Memory B cell (primary cell): ENCODE data around the gene TFEB.

Experiments
- ATAC-seq: fragments of 150-1000 bp; cut with Tn5 transposase; 2 replicates; pipeline ENCODE4 v1.10.0; 2021; ENCODE audit warnings: low read depth, mild to moderate bottlenecking, moderate library complexity
- DNase-seq, 2 donors: peaks; one replicate each; pipeline ENCODE4 v3.0.0; 2022; ENCODE audit warnings: low spot score in 2 of 2
- H3K27ac Mint-ChIP-seq: one replicate; pipeline ENCODE4 v1.8.0; 2022; ENCODE audit warnings: mild to moderate bottlenecking, moderate library complexity, mixed read lengths
- H3K27me3 Mint-ChIP-seq: one replicate; pipeline ENCODE4 v1.8.0; 2022; ENCODE audit warnings: mixed read lengths
- H3K36me3 Mint-ChIP-seq: one replicate; pipeline ENCODE4 v1.8.0; 2022; ENCODE audit warnings: mild to moderate bottlenecking, mixed read lengths
- H3K4me1 Mint-ChIP-seq: one replicate; pipeline ENCODE4 v1.8.0; 2022; ENCODE audit warnings: mixed read lengths
- H3K4me3 Mint-ChIP-seq: one replicate; pipeline ENCODE4 v1.8.0; 2022; ENCODE audit warnings: mild to moderate bottlenecking, moderate library complexity, mixed read lengths
- H3K9me3 Mint-ChIP-seq: one replicate; pipeline ENCODE4 v1.8.0; 2022; ENCODE audit warnings: mixed read lengths

TFEB gene

GRCh38 chr6:41694815-41695526 is 40.4 kb downstream of the TFEB start:
- Mint-ChIP-seq H3K27ac (peak overlapping the region; percentile 86), H3K36me3 (peaks cover 26% of the 10 kb centered on the region), H3K4me3 (peak overlapping the region; percentile 12), H3K9me3 (no peaks in the 10 kb centered on the region), H3K4me1 (peaks cover 44% of the 10 kb centered on the region), H3K27me3 (no peaks in the 10 kb centered on the region)
- ATAC-seq (no peak), DNase-seq (no peak)

DNA sequence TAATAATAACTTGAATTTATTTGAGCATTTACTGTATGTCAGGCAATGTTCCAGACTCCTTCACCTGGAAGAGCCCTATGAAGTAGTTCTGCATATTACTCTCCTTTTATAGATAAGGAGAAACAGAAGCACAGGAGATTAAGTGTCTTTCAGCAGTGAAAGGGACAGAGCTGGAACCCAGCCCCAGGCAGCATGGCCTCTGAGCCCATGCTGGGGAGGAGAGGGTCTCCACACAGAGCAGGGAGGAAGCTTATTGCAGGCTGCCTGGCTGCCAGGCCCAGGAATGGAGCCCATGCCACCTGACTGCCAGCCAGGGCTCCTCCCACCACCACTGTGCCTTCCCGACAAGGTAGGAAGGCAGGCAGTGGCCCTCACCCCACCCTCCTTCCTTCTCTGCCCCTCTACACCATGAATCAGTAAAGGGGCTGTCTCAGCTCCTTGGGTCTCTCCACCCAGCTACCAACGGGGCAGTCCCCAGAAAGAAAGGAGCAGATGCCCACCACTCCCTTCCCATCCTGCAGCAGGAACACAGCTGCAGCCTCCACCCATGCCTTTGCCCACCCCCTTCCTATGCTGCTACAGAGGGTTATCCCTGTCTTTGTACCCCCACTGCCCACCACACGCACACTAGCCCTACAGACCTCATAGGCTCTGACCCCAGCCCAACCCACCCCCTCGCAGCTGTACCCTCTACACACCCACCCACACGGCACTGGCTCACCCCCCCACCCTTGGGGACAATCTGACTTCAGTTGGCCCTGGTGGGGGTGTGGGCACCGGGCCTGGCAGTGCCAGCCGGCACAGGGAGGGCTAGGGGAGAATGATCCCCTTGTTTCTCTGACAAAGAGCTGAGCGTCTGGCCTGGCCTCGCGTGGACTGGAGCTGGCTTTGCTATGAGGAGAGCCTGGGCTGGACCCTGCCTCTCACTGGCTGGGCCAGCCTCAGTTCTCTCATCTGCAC is 41.8 kb downstream of the TFEB start:
- Mint-ChIP-seq H3K4me3 (no peak overlapping the region), H3K27ac (peak overlapping the region; percentile 86), H3K36me3 (peaks cover 31% of the 10 kb centered on the region), H3K9me3 (no peaks in the 10 kb centered on the region), H3K27me3 (no peaks in the 10 kb centered on the region), H3K4me1 (peaks cover 35% of the 10 kb centered on the region)
- DNase-seq (no peak), ATAC-seq (no peak)

GRCh38 chr6:41692730-41693129 is 42.7 kb downstream of the TFEB start:
- no peak overlapping the region for H3K4me3 Mint-ChIP-seq
- ATAC-seq (no peak), DNase-seq (no peak)
- H3K27ac Mint-ChIP-seq: peak overlapping the region; percentile 70
- H3K9me3 Mint-ChIP-seq: no peaks in the 10 kb centered on the region
- no peaks in the 10 kb centered on the region for H3K27me3 Mint-ChIP-seq
- H3K36me3 Mint-ChIP-seq: peaks cover 34% of the 10 kb centered on the region
- peaks cover 33% of the 10 kb centered on the region for H3K4me1 Mint-ChIP-seq

DNA sequence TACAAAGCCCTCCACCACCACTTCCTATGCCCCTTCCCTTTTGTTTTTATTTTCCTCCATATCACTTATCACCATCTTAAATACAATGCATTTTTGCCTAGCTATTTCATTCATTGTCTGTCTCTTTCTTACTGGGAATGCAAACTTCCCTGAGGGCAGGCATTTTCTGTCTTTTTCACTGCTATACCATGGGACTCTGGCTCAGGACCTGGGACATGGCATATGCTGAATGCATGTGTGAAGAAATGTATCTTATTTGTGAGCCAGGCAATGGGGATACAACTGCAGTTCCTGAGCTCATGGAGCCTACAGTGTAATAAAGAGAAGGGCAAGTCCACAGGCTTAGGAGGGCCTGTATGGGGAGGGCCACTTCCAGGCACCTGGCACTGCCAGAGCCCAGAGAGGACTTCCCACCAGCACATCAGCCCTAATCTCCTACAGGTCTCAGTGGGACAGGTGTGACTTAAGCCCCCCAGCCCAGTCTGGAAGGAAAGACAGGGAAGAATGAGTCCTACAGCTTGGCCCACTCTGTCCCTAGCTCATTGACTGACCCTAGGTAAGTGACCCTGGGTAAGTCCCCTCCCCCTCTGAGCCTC is 43.2 kb downstream of the TFEB start:
- H3K27ac Mint-ChIP-seq: peak overlapping the region; percentile 70
- H3K4me1 Mint-ChIP-seq: peaks cover 31% of the 10 kb centered on the region
- no peaks in the 10 kb centered on the region for H3K9me3 Mint-ChIP-seq
- no peak overlapping the region for H3K4me3 Mint-ChIP-seq
- peaks cover 36% of the 10 kb centered on the region for H3K36me3 Mint-ChIP-seq
- H3K27me3 Mint-ChIP-seq: no peaks in the 10 kb centered on the region
- DNase-seq: no peak
- ATAC-seq: no peak

- no peak for ATAC-seq
- peaks cover 36% of the 10 kb centered on the region for H3K36me3 Mint-ChIP-seq
- H3K27me3 Mint-ChIP-seq: no peaks in the 10 kb centered on the region
- peak overlapping the region; percentile 70 for H3K27ac Mint-ChIP-seq
- no peak for DNase-seq
- H3K9me3 Mint-ChIP-seq: no peaks in the 10 kb centered on the region
- no peak overlapping the region for H3K4me3 Mint-ChIP-seq
- H3K4me1 Mint-ChIP-seq: peaks cover 27% of the 10 kb centered on the region
Measured at GRCh38 chr6:41691426-41692079, 43.9 kb downstream of the TFEB start.

- Mint-ChIP-seq H3K36me3 (peaks cover 34% of the 10 kb centered on the region), H3K27ac (peak overlapping the region; percentile 75), H3K4me1 (peaks cover 25% of the 10 kb centered on the region), H3K4me3 (no peak overlapping the region), H3K9me3 (no peaks in the 10 kb centered on the region), H3K27me3 (no peaks in the 10 kb centered on the region)
- DNase-seq (no peak), ATAC-seq (no peak)
Measured at GRCh38 chr6:41690541-41691330, 44.7 kb downstream of the TFEB start.

DNA sequence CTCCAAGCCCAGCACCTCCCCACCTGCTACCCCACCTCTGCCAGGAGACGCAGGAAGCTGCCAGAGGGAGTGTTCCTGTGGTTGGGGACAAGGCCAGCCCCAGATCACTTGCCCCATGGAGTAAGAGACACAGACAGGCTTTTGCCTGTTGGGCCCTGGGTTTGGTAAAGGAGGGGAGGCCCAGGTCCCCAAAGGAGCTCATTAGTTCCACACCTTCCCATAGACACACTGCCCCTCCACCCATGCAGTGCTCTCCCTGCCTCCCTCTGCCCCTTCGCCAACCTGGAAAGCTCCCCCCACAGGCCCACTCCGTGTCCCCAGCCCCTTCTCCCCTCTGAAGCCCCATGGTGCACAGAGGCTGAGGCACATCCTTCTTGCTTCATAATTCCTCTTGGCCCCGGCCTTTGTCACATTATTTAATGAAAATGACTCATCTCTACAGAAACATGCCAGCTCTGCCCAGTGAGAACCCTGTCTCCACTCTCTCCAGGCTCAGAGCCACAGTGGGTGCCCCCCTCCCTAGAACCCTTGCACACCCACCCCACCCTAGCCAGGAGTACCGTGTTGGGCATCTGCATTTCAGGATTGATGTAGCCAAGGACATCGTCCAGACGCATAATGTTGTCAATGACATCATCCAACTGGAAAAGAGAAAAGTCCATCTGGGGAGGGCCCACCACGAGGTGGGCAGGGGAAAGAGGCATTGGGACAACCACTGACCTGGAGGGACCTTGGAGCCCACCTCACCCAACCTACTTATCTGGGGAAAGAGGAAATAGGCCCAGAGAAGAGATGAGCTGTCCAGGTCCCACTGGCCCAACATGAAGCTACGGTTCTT is 46.0 kb downstream of the TFEB start:
- DNase-seq: no peak
- H3K4me1 Mint-ChIP-seq: peaks cover 17% of the 10 kb centered on the region
- H3K4me3 Mint-ChIP-seq: no peak overlapping the region
- no peaks in the 10 kb centered on the region for H3K9me3 Mint-ChIP-seq
- H3K27ac Mint-ChIP-seq: peak overlapping the region; percentile 75
- peaks cover 30% of the 10 kb centered on the region for H3K36me3 Mint-ChIP-seq
- ATAC-seq: no peak
- no peaks in the 10 kb centered on the region for H3K27me3 Mint-ChIP-seq

GRCh38 chr6:41688256-41688965 is 47.0 kb downstream of the TFEB start:
- DNase-seq (no peak), ATAC-seq (no peak)
- peaks cover 30% of the 10 kb centered on the region for H3K36me3 Mint-ChIP-seq
- no peak overlapping the region for H3K4me3 Mint-ChIP-seq
- peak overlapping the region; percentile 65 for H3K27ac Mint-ChIP-seq
- no peaks in the 10 kb centered on the region for H3K9me3 Mint-ChIP-seq
- peaks cover 17% of the 10 kb centered on the region for H3K4me1 Mint-ChIP-seq
- no peaks in the 10 kb centered on the region for H3K27me3 Mint-ChIP-seq

GRCh38 chr6:41687501-41688175 is 47.8 kb downstream of the TFEB start:
- no peaks in the 10 kb centered on the region for H3K9me3 Mint-ChIP-seq
- H3K36me3 Mint-ChIP-seq: peaks cover 30% of the 10 kb centered on the region
- H3K27me3 Mint-ChIP-seq: no peaks in the 10 kb centered on the region
- H3K4me3 Mint-ChIP-seq: no peak overlapping the region
- DNase-seq (no peak), ATAC-seq (no peak)
- H3K4me1 Mint-ChIP-seq: peaks cover 17% of the 10 kb centered on the region
- H3K27ac Mint-ChIP-seq: peak overlapping the region; percentile 76

DNA sequence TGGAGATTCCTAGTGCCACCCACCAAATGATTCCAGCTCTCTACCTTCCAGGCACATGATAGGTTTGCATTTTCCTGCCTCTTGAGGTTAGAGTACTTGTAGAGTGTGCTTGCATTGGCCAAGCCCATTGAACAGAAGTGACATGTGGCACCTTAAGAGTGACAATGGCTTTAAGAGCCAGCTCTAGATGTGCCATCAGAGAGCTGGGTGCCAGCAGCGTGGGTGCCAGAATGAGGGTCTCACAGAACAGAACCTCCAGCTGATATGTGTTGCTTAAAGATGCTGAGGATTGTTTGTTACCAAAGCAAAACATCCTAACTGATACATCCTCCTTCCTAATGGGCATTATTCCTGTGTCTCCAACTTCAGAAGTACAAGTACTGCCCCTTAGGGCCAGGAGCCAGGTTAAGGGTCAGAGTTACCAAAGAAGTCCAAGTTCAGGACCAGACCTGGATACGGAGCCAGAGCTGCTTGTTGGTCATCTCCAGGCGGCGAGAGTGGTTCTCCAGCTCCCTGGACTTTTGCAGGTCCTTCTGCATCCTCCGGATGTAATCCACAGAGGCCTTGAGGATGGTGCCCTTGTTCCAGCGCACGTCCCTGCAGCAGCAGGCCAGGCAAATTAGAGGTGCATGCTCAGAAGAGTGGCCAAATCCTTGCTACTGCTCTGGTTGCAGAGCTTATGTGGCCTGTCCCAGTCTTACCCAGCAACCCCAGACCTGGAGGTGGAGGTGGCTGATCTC is 49.6 kb downstream of the TFEB start:
- no peaks in the 10 kb centered on the region for H3K9me3 Mint-ChIP-seq
- peaks cover 17% of the 10 kb centered on the region for H3K4me1 Mint-ChIP-seq
- H3K27ac Mint-ChIP-seq: no peak overlapping the region
- ATAC-seq (no peak), DNase-seq (no peak)
- H3K4me3 Mint-ChIP-seq: no peak overlapping the region
- H3K27me3 Mint-ChIP-seq: no peaks in the 10 kb centered on the region
- H3K36me3 Mint-ChIP-seq: peaks cover 24% of the 10 kb centered on the region
